HG03432 (cell line): ENCODE results near the gene ARFRP1.
A peak's percentile ranks its signal among the peaks of the same experiment; 100 is the strongest.

Experiments used
- ATAC-seq: cut with Tn5 transposase; IDR thresholded peaks from one replicate; pipeline ENCODE4 v1.9.1; 2021; ENCODE audit warnings: mild to moderate bottlenecking, moderate library complexity; ENCODE audit not compliant: unreplicated experiment

Gene ARFRP1

DNA sequence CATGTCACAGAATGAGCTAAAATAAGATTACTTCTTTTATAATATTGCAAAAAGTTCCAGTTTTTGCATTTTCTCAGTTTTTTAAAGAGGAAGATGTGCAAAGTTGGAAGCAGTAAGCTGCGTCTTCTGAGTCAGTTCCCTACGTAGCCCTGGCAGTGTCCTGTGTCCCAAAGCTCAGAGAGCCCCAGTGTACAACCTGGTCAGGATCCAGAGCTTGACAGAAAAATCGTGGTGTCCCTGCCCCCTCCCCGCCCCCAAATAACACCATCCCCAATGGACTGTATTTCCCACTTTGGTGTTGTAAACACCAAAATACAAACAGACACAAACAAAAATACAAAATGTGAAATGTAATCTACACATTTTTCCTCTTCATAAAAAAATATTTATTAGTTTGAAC, 36.4 kb upstream of the ARFRP1 start:
- ATAC-seq: no peak

GRCh38 chr20:63743210-63743970, 35.6 kb upstream of the ARFRP1 start:
- ATAC-seq: no peak

GRCh38 chr20:63742381-63743024, 34.7 kb upstream of the ARFRP1 start:
- ATAC-seq: no peak

DNA sequence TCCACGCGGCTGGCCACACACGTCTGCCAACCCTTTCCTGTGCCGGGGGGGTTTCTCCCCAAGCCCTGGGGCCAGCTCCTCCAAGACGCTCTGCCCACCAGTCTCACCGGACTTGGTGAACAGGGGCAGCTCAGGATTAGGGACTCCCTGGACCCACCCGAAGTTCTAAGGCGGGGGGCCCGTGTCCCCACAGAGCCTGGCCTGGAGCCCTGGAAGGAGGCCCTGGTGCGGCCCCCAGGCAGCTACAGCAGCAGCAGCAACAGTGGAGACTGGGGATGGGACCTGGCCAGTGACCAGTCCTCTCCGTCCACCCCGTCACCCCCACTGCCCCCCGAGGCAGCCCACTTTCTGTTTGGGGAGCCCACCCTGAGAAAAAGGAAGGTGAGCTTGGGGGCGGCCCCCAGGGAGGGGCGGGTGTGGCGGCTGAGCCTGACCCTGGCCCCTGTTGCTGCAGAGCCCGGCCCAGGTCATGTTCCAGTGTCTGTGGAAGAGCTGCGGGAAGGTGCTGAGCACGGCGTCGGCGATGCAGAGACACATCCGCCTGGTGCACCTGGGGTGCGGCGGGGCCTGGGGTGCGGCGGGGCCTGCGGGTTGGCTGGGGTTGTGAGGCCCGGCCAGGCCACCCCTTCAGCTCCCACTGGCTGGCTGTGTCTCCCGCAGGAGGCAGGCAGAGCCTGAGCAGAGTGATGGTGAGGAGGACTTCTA, 34.1 kb upstream of the ARFRP1 start:
- ATAC-seq: no peak

DNA sequence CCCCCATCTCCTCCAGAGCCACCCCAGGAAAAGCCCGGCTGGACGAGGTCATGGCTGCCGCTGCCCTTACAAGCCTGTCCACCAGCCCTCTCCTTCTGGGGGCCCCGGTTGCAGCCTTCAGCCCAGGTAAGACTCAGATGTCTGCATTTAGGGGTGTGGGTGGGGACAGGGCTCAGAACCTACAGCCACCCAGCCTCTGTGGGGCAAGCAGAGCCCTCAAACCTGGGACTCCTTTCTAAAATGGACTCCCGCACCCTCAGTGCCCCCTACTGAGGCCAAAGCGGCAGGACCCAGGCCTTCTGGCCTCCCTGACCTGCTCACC, 33.5 kb upstream of the ARFRP1 start:
- ATAC-seq: no peak

GRCh38 chr20:63740627-63741353, 33.0 kb upstream of the ARFRP1 start:
- no peak for ATAC-seq

DNA sequence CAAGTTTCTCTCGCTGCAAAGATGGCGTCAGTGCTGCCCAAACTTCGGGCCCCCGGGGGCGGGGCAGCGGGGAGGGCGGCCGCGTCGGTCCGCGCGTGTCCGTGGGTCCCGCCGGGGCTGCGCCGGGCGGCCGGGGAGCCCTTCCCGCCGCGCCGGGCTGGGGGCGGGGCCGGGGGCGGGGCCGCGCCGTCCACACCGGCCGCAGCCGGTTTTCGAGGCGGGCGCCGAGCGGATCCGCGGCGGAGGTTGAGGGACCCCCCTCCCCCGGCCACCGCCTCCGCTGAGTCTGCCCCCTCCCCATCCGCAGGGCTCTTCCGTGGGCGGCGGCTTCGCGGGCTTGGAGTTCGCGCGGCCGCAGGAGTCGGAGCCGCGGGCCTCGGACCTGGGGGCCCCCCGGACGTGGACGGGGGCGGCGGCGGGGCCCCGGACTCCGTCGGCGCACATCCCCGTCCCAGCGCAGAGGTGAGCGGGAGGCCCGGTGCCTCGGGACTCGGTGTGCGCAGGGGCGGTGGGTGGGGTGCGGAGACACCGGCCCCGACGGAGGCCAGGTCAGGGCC, 32.4 kb upstream of the ARFRP1 start:
- ATAC-seq: peak; percentile 20

DNA sequence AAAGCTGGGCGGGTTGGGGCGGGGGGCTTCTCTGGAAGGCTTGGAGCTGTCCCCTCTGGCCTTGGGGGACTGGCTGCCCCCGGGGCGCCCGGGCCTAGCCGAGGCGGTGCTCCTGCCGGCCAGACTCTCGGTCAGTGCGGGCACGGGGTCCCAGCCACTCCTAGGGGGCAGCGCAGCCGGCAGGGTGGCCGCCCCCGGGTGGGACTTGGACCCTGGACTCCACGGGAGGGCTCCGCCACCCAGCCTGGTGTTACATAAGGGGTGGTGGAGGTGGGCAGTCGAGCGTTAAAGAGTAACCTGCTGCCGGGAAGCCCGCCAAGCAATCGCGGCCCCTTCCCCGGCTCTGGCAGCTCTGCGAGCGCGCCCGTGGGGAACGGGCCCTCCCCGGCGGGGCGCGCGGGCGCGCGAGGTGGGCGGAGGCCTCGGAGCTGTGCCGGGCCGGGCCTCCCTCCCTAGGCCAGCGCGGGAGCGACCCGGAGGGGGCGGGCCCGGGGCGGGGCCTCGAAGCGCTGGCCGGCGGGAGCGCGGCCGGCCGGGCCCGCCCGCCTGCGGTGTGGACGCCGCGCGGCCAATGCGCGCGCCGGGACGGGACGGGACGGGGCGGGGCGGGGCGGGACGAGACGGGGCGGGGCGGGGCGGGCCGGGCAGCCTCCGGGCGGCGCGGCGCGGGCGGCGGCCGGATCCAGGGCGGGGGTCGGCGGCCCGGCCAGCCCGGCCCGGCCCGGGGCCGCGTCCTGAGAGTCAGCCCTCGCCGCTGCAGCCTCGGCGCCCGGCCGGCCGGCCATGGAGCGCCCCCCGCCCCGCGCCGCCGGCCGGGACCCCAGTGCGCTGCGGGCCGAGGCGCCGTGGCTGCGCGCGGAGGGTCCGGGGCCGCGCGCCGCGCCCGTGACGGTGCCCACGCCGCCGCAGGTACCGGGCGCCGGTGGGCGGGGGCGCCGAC, 31.6 kb upstream of the ARFRP1 start, which contains the start of gene SLC2A4RG:
SLC2A4RG (plus strand) TSS at position 647 of the 940 bp plus-strand sequence; CDS start at position 784, 137 bp downstream.
- ATAC-seq: peak; percentile 53

- no peak for ATAC-seq
Measured at GRCh38 chr20:63738687-63739129, 30.9 kb upstream of the ARFRP1 start.

DNA sequence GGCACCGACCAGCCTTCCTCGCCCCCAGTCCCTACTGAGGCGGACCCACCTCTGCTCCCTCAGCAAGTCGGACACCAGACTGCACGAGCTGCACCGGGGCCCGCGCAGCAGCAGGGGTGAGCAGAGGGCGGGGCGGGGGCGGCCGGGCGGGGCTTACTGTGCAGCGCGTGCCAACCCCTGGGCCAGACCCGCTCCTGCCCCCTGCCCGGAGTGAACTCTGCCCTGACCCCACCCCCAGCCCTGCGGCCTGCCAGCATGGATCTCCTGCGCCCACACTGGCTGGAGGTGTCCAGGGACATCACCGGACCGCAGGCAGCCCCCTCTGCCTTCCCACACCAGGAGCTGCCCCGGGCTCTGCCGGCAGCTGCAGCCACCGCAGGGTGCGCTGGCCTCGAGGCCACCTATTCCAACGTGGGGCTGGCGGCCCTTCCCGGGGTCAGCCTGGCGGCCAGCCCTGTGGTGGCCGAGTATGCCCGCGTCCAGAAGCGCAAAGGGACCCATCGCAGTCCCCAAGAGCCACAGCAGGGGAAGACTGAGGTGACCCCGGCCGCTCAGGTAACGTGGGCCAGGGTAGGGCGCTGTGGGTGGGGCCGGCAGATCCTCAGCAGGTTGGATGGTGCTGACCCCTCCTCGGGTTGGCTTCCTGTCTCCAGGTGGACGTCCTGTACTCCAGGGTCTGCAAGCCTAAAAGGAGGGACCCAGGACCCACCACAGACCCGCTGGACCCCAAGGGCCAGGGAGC, 30.3 kb upstream of the ARFRP1 start:
- ATAC-seq: no peak

- ATAC-seq: no peak
Measured at GRCh38 chr20:63737695-63737944, 29.8 kb upstream of the ARFRP1 start.

- ATAC-seq: no peak
Measured at GRCh38 chr20:63736893-63737694, 29.3 kb upstream of the ARFRP1 start.

GRCh38 chr20:63735859-63736718, 28.3 kb upstream of the ARFRP1 start, which contains the start of gene LIME1:
LIME1 (plus strand) TSS chr20:63736664; CDS start chr20:63737550, 886 bp downstream.
- no peak for ATAC-seq

GRCh38 chr20:63734946-63735858, 27.4 kb upstream of the ARFRP1 start:
- no peak for ATAC-seq

DNA sequence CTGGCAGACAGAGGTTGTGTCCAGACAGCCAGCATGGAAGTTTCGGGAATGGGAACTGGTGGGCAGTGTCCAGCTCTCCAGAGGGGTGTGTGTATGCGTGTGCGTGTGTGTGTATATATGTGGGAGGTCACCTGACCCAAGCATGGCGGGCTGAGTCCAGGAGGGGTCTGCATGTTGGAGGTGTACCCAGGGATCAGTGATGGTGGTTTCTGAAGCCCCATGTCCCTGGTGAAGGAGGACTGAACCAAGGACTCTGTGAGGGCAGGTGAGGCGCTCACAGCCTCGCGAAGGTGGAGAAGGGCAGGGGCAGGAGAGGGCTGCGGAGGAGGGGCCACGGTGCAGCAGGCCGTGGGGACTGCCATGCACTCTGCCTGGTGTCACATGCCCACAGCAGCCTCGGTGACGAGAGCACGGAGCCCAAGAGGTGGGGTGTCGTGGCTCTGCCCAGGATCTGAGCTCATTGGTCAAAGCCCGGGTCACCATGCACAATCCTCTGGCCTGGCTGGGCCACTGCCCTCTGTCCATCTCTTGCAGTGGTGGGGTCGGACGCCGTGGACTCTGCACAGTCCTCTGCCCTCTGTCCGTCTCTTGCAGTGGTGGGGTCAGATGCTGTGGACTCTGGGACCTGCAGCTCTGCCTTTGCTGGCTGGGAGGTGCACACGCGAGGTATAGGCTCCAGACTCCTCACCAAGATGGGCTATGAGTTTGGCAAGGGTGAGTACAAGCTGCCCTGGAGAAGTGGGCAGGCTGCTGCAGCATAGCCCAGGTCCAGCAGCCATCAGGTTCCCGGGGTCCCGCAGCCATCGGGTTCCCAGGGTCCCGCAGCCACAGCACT, 26.6 kb upstream of the ARFRP1 start:
- ATAC-seq: no peak
